Kidney capillary endothelial cell (primary cell): ENCODE results near the gene HOXA1.
A peak's percentile ranks its signal among the peaks of the same experiment; 100 is the strongest.

Experiments
- DNase-seq: peaks from one replicate; pipeline ENCODE4 v3.0.0-alpha.2; 2018; ENCODE audit warnings: low spot score

The HOXA1 gene

GRCh38 chr7:27131390-27131819 lies 35.6 kb upstream of the HOXA1 start:
- no peak for DNase-seq

- DNase-seq, result peak; percentile 84
These were observed 35.0 kb upstream of the HOXA1 start, which contains the start of gene HOXA4 for GRCh38 chr7:27130540-27131389. Gene HOXA4, minus strand, starts transcription at chr7:27130757. Its CDS starts 24 bp downstream, at chr7:27130733.

- DNase-seq, result no peak
These were observed 34.1 kb upstream of the HOXA1 start for GRCh38 chr7:27129729-27130539.

DNA sequence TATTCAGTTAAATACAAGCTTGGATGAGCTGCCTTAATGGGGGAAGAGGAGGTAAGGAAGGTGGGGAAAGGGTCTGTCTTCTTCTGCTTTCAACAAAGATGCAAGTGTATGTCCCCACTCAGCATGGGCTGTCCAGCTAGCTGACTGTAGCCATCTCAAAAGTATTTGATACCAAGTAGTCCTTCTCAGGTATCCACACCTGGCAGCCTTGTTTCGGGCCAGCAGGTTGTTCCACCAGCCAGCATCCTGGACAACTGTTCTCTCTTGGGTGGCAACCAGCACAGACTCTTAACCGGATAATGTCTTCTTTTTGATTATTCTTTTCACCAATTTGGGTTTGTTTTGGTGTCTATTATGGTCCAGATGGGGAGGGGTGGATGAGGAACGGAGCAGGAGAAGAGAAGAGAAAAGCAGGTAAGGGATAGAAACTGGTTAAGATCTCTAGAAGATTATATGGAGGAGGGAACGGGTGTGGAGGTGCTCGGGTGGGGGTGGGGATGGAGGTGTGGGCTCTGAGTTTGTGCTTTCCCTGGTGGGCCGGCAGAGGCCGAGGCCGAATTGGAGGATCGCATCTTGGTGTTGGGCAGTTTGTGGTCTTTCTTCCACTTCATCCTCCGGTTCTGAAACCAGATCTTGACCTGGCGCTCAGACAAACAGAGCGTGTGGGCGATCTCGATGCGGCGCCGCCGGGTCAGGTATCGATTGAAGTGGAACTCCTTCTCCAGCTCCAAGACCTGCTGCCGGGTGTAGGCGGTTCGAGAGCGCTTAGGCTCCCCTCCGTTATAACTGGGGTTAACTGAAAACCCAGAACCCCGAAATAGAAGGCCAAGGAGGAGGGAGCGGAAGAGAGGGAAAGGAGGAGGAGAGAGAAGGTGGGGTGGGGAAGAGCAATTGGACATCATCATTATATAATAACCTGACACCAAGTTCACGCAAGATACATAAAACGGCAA lies 33.3 kb upstream of the HOXA1 start:
- DNase-seq, result no peak

DNA sequence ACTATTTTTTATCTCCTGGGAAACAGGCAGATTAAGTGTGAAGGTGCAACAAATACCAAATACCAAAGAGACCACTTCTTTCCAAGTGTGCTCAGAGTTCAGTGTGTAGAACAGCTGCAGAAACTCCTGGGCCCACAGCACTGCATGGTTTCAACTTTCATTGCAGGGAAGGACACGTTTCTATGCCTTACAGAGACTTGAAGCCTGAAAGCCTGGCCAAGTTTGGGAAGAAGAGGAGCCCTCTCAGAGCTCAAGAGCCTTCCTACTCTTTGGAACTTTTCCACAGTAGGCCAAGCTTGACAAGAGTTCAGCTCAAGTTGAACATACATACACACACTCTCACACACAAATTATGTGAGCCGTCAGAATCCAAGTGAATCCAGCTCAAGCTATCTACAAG lies 32.2 kb upstream of the HOXA1 start:
- DNase-seq, result no peak

- DNase-seq, result no peak
These were observed 31.0 kb upstream of the HOXA1 start for GRCh38 chr7:27126596-27127327.

DNA sequence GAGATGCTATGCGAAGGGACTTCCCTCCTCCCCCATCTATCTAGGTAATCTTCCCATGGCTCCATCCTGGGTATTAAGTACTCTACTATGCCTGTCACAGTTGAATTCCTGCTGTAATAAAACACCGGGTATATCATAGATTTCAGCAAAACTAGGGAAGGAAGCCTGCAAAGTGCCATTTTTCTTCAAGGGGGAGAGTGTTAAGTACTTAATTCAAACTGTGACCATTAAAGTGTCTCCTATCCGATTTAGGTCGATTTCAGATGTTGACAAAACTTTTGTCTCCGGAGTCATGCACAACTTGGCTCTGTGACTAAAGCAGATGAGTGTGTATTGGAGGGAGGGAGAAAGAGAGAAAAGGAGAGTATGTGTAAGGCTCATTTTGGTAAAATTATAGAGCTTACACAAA lies 30.2 kb upstream of the HOXA1 start:
- no peak for DNase-seq

- DNase-seq, result no peak
These were observed 29.3 kb upstream of the HOXA1 start for GRCh38 chr7:27124902-27125689.

DNA sequence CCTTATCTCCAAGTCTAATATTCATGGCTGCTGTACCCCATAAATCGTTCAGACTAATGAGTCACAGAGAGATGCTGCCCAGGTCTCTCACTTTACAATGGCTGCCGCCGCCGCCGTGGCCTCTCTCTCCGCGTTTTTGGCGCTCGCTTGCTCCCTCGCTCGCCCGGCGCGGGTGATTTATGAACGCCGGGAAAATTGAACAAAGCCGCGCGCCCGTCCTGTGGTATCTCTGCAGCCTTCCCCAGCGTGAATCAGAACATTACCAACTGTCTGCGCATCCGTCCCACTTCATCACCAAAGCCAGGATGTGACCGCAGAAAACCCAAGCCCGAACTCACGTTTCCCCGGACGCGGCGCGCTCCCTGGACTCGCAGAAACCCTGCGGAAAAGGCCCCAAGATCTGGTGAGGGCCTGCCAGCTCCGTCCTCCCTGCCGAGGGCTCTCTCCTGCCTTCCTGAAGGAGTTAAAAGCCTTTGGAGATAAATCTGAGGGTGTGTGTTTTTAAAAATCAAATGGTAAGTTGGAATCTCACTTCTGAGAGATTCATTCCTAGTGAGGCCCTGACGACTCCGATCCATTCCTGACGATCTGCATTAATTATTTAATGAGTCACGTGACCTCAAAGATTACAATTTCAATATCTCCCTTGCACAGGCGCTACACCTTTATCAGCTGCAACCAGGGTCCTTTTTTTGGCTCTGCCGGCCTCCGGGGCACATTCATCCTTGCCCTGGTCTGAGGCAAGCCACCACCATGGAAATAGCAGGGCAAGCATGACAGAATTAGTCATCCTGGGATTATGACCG lies 28.5 kb upstream of the HOXA1 start:
- DNase-seq, result peak; percentile 71

GRCh38 chr7:27123477-27124053 lies 27.8 kb upstream of the HOXA1 start:
- no peak for DNase-seq

DNA sequence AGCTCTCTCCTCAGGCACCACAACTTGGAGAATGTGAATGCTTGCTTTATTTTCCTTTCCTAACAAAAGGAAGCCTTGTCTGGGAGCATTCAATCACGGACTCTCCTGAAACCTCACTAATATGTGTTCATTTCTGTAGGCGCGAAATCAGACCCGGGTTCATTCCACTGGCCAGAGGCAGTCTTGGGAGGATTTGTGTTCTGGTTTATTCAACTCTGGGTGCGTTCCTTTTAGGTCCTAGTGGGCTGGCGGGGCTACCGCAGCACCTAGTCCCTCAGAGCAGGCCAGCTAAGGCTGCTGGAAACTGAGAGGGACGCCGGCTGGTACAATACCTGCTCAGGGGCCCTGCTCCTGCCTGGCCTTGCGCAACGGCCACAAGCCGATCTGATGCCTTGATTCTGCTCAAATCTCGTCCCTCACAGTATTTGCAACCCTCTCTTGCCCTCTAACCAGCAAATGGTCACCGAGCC lies 27.2 kb upstream of the HOXA1 start:
- DNase-seq, result no peak

DNA sequence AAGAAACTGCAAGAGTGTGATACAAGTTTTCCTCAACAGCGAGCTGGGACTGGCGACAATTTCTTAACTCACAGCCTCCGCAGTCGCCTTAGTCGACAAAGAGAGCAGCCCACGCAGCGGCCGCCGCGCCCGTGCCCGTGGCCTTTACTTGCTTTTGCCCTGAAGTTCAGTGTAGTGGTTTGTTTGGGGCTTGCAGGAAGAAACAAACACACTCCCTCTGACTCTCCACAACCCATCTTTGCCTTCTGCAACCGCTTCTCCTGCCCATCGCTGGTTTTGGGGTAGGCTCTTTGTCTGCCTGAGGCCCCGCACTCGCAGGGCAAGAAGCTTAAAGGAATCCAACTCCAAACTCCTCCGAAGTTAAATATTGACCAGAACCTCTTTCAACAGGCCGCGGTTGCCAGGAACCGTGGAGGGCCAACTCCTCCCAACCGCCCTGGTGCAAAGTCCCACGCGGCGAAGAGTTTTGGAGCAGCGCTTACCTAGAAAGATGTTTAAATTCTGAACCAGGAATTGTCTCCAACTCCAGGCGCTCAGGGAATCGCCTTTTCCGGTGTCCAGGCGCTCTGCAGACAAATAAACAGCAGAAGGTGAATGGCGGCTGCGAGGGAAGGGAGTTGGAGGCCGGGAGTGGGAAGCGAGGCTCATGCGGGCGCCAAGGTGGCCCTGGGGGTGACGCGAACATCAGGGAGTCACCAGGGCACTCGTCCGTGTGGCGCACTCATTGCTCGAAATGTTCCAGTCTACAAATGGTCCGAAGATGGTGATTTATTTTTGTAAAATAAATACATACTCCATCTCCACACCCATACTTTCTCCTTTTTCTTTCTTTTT lies 26.5 kb upstream of the HOXA1 start:
- no peak for DNase-seq

GRCh38 chr7:27121684-27122076 lies 25.9 kb upstream of the HOXA1 start:
- DNase-seq, result no peak

- DNase-seq, result no peak
These were observed 23.7 kb upstream of the HOXA1 start for GRCh38 chr7:27119412-27119911.

- no peak for DNase-seq
These were observed 22.8 kb upstream of the HOXA1 start for GRCh38 chr7:27118580-27118979.

- DNase-seq, result no peak
These were observed 22.2 kb upstream of the HOXA1 start for GRCh38 chr7:27117887-27118491.
